Measurements from ENCODE around the gene GPR32. TPM values are rescaled to one million over a fixed set of nuclear protein-coding genes. Genes with fewer than 3 reads are reported as not detected.
A peak's percentile ranks its signal among the peaks of the same experiment; 100 is the strongest.

GPR32 gene
- total RNA-seq, 1 experiment from 2014 or later, result not detected

DNA sequence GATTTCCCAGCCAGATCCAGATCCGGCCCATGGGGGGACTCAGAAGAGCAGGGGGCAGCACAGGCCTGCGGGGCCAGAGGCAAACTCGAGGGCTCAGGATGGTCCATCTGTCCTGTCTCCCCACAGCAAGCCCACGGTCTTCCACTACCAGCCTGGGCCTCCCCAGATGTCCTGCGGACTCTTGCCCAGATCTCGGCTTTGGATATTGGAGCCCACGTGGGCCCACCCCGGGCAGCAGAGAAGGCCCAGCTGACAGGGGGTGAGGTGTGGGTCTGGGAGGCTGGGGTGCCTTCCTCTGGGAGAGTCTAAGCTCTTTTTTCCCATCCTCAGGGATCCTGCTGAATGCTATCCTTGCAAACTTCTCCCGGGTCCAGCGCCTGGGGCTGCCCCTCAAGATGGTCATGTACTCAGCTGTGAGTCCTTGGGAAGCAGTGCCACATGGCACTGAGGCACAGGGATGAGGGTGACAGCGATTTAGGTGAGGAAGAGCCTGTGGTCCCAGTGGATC is 23.3 kb downstream of the GPR32 start:
- Mint-ChIP-seq H3K9me3 (no peaks in the 10 kb centered on the region), H3K27ac (no peak overlapping the region), H3K4me3 (no peak overlapping the region), H3K36me3 (peaks cover 17% of the 10 kb centered on the region), H3K27me3 (ENCODE audit: low read depth) (peaks cover 20% of the 10 kb centered on the region), H3K4me1 (peaks cover 12% of the 10 kb centered on the region)
- ATAC-seq (no peak), DNase-seq (ENCODE audit: low spot score) (no peak)
- POLR2A ChIA-PET, result interaction anchor here (1.5 to 1.6 kb wide), 2 partner anchors 11 to 77 kb away, joined by 3 to 6 read pairs; no protein-coding TSS in a partner anchor
- CTCF ChIA-PET, result interaction anchor here (0.6 to 5.1 kb wide), 7 partner anchors 69 to 225 kb away, joined by 3 to 38 read pairs (median 5); no protein-coding TSS in a partner anchor
- TF ChIP-seq, protein P1, sequence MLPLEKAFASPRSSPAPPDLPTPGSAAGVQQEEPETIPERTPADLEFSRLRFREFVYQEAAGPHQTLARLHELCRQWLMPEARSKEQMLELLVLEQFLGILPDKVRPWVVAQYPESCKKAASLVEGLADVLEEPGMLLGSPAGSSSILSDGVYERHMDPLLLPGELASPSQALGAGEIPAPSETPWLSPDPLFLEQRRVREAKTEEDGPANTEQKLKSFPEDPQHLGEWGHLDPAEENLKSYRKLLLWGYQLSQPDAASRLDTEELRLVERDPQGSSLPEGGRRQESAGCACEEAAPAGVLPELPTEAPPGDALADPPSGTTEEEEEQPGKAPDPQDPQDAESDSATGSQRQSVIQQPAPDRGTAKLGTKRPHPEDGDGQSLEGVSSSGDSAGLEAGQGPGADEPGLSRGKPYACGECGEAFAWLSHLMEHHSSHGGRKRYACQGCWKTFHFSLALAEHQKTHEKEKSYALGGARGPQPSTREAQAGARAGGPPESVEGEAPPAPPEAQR (CRISPR knock-in tag; IDR thresholded peaks at IDR 0.05), result no peak
- TF ChIP-seq, protein P2, sequence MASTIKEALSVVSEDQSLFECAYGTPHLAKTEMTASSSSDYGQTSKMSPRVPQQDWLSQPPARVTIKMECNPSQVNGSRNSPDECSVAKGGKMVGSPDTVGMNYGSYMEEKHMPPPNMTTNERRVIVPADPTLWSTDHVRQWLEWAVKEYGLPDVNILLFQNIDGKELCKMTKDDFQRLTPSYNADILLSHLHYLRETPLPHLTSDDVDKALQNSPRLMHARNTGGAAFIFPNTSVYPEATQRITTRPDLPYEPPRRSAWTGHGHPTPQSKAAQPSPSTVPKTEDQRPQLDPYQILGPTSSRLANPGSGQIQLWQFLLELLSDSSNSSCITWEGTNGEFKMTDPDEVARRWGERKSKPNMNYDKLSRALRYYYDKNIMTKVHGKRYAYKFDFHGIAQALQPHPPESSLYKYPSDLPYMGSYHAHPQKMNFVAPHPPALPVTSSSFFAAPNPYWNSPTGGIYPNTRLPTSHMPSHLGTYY (CRISPR knock-in tag; IDR thresholded peaks at IDR 0.05), result peak; percentile 81
- TF ChIP-seq ZNF671 (CRISPR knock-in tag; IDR thresholded peaks at IDR 0.05) (peak; percentile 75; the same call in 1 of the 2 replicates), ZNF232 (CRISPR knock-in tag; IDR thresholded peaks at IDR 0.05) (no peak), EMX1 (CRISPR knock-in tag; IDR thresholded peaks at IDR 0.05) (0 out of 2 replicates have a peak, but pooled peaks have one; percentile 65), CREM (CRISPR knock-in tag; IDR thresholded peaks at IDR 0.05) (no peak), NFATC4 (CRISPR knock-in tag; IDR thresholded peaks at IDR 0.05) (peak; percentile 78), ZBTB21 (CRISPR knock-in tag; IDR thresholded peaks at IDR 0.05; ENCODE audit: borderline replicate concordance) (no peak), ZNF317 (CRISPR knock-in tag; IDR thresholded peaks at IDR 0.05; ENCODE audit: borderline replicate concordance, low read depth) (no peak)
- TF ChIP-seq, protein P3, sequence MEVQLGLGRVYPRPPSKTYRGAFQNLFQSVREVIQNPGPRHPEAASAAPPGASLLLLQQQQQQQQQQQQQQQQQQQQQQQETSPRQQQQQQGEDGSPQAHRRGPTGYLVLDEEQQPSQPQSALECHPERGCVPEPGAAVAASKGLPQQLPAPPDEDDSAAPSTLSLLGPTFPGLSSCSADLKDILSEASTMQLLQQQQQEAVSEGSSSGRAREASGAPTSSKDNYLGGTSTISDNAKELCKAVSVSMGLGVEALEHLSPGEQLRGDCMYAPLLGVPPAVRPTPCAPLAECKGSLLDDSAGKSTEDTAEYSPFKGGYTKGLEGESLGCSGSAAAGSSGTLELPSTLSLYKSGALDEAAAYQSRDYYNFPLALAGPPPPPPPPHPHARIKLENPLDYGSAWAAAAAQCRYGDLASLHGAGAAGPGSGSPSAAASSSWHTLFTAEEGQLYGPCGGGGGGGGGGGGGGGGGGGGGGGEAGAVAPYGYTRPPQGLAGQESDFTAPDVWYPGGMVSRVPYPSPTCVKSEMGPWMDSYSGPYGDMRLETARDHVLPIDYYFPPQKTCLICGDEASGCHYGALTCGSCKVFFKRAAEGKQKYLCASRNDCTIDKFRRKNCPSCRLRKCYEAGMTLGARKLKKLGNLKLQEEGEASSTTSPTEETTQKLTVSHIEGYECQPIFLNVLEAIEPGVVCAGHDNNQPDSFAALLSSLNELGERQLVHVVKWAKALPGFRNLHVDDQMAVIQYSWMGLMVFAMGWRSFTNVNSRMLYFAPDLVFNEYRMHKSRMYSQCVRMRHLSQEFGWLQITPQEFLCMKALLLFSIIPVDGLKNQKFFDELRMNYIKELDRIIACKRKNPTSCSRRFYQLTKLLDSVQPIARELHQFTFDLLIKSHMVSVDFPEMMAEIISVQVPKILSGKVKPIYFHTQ (CRISPR knock-in tag; IDR thresholded peaks at IDR 0.05), result peak; percentile 67; the same call in 1 of the 2 replicates
- TF ChIP-seq, protein P4, sequence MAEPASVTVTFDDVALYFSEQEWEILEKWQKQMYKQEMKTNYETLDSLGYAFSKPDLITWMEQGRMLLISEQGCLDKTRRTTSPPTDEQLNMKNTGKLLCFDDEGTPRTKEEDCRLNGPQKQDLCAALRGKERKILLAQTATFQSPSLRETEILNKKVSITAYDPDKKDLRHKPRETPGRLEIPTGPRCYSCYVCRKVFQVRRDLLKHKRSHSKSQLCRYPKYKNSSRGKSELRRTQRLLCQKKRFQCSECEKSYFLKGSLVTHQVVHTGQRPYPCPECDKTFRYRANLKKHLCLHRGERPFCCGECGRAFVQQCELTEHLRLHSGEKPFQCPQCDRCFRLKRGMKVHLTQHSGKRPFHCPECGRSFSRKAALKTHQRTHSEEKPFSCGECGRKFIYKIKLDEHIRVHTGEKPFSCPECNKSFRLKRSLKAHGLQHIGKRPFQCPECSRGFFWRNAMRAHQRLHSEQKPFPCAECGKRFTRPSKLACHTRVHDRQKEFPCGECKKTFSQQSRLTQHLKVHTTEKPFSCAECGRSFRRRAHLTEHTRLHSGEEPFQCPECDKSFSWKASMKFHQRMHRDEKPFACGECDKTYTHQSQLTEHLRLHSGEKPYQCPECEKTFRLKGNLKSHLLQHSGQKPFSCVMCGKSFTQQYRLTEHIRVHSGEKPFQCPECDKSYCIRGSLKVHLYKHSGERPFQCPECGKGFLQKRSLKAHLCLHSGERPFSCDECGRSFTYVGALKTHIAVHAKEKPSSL (CRISPR knock-in tag; conservative IDR thresholded peaks at IDR 0.05), result peak; percentile 13; the same call in 1 of the 2 replicates

DNA sequence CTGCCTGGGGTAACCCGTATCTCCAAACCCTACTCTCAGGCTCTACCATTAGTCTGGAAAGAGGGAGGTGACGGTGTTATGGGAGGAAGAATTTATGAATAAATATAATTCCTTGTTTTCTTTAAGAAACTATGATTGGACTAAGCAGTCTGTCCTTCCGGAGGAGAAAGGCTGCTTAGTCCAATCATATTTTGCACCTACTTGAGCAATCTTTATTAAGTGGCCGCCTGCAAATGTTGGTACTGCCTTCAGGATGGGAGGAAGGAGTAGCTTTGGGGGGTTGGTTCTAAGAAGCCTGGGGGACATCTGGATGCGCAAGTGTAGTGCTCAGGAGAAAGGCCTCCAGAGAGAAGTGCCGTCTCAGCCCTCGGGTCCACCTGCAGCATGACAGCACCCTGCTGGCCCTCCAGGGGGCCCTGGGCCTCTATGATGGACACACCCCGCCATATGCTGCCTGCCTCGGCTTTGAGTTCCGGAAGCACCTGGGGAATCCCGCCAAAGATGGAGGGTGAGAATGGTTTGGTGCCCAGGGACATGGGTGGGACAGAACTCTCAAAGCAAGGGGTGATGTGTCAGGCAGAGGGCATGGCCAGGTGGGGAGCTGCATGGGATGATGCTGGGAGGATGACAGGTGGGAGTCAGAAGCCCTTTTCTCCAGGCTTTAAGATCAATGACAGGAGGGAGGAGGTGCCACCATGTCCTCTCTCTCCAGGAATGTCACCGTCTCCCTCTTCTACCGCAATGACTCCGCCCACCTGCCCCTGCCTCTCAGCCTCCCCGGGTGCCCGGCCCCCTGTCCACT is 24.0 kb downstream of the GPR32 start:
- no peak overlapping the region for H3K27ac Mint-ChIP-seq
- H3K27me3 Mint-ChIP-seq (ENCODE audit: low read depth), result peaks cover 20% of the 10 kb centered on the region
- H3K9me3 Mint-ChIP-seq, result no peaks in the 10 kb centered on the region
- ATAC-seq (no peak; the same call in 1 of the 2 replicates), DNase-seq (ENCODE audit: low spot score) (no peak)
- no peak overlapping the region for H3K4me3 Mint-ChIP-seq
- ChIA-PET CTCF (interaction anchor here (0.6 to 5.1 kb wide), 11 partner anchors 11 to 480 kb away, joined by 3 to 38 read pairs (median 3); no protein-coding TSS in a partner anchor), POLR2A (interaction anchor here (0.6 to 1.5 kb wide), 4 partner anchors 10 to 200 kb away, joined by 3 to 6 read pairs (median 4); no protein-coding TSS in a partner anchor)
- H3K4me1 Mint-ChIP-seq, result peaks cover 12% of the 10 kb centered on the region
- H3K36me3 Mint-ChIP-seq, result peaks cover 17% of the 10 kb centered on the region
- TF ChIP-seq, protein P5, sequence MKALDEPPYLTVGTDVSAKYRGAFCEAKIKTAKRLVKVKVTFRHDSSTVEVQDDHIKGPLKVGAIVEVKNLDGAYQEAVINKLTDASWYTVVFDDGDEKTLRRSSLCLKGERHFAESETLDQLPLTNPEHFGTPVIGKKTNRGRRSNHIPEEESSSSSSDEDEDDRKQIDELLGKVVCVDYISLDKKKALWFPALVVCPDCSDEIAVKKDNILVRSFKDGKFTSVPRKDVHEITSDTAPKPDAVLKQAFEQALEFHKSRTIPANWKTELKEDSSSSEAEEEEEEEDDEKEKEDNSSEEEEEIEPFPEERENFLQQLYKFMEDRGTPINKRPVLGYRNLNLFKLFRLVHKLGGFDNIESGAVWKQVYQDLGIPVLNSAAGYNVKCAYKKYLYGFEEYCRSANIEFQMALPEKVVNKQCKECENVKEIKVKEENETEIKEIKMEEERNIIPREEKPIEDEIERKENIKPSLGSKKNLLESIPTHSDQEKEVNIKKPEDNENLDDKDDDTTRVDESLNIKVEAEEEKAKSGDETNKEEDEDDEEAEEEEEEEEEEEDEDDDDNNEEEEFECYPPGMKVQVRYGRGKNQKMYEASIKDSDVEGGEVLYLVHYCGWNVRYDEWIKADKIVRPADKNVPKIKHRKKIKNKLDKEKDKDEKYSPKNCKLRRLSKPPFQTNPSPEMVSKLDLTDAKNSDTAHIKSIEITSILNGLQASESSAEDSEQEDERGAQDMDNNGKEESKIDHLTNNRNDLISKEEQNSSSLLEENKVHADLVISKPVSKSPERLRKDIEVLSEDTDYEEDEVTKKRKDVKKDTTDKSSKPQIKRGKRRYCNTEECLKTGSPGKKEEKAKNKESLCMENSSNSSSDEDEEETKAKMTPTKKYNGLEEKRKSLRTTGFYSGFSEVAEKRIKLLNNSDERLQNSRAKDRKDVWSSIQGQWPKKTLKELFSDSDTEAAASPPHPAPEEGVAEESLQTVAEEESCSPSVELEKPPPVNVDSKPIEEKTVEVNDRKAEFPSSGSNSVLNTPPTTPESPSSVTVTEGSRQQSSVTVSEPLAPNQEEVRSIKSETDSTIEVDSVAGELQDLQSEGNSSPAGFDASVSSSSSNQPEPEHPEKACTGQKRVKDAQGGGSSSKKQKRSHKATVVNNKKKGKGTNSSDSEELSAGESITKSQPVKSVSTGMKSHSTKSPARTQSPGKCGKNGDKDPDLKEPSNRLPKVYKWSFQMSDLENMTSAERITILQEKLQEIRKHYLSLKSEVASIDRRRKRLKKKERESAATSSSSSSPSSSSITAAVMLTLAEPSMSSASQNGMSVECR (CRISPR knock-in tag; IDR thresholded peaks at IDR 0.05; ENCODE audit: borderline replicate concordance), result peak; percentile 35; the same call in 1 of the 2 replicates
- no peak for TF ChIP-seq NR3C1 (CRISPR knock-in tag; conservative IDR thresholded peaks at IDR 0.05; ENCODE audit: low read depth)
- TF ChIP-seq, protein P6, sequence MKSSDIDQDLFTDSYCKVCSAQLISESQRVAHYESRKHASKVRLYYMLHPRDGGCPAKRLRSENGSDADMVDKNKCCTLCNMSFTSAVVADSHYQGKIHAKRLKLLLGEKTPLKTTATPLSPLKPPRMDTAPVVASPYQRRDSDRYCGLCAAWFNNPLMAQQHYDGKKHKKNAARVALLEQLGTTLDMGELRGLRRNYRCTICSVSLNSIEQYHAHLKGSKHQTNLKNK (CRISPR knock-in tag; IDR thresholded peaks at IDR 0.05), result 0 out of 2 replicates have a peak, but pooled peaks have one; percentile 17
- peak; percentile 68; the same call in 1 of the 2 replicates for TF ChIP-seq NFATC4 (CRISPR knock-in tag; IDR thresholded peaks at IDR 0.05)
- no peak for TF ChIP-seq MXD4 (CRISPR knock-in tag; IDR thresholded peaks at IDR 0.05; ENCODE audit: borderline replicate concordance)
- no peak for TF ChIP-seq ZNF121 (CRISPR knock-in tag; IDR thresholded peaks at IDR 0.05)
- TF ChIP-seq, protein P7, sequence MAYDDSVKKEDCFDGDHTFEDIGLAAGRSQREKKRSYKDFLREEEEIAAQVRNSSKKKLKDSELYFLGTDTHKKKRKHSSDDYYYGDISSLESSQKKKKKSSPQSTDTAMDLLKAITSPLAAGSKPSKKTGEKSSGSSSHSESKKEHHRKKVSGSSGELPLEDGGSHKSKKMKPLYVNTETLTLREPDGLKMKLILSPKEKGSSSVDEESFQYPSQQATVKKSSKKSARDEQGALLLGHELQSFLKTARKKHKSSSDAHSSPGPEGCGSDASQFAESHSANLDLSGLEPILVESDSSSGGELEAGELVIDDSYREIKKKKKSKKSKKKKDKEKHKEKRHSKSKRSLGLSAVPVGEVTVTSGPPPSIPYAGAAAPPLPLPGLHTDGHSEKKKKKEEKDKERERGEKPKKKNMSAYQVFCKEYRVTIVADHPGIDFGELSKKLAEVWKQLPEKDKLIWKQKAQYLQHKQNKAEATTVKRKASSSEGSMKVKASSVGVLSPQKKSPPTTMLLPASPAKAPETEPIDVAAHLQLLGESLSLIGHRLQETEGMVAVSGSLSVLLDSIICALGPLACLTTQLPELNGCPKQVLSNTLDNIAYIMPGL (CRISPR knock-in tag; IDR thresholded peaks at IDR 0.05), result no peak
